Liver (tissue), 3 donors: ENCODE data around the gene XKR7.

Source experiments
- CTCF ChIP-seq: fragments of 150-350 bp; IDR thresholded peaks from 2 replicates; pipeline ENCODE4 v1.5.1; 2017; ENCODE audit warnings: improper control_type of control experiment, low read depth, low read length; ENCODE audit not compliant: missing input control
- MAX ChIP-seq: IDR thresholded peaks from 2 replicates; pipeline ENCODE4 v1.6.1; 2016; ENCODE audit warnings: antibody characterized with exemption
- RAD21 ChIP-seq, 2 donors: IDR thresholded peaks; 2 replicates each; pipeline ENCODE4 v1.6.1; 2016; ENCODE audit warnings: antibody characterized with exemption in 2 of 2, mild to moderate bottlenecking in 2 of 2
- donor health status: healthy.
- donor health status: healthy.

- TF ChIP-seq CTCF, result no peak
- TF ChIP-seq MAX, result no peak
- no peak for TF ChIP-seq RAD21 (IDR thresholded peaks at IDR 0.05)
Observed at GRCh38 chr20:31922588-31922987, 45.4 kb upstream of the XKR7 start.
